ENCODE data around the gene KCNJ9.

GRCh38 chr1:160045653-160046052 lies 35.7 kb upstream of the KCNJ9 start:
- no peak for TF ChIP-seq CTCF (IDR thresholded peaks at IDR 0.05; ENCODE audit: borderline replicate concordance, extremely low read depth, low read length, poor library complexity, severe bottlenecking)
- TF ChIP-seq EZH2 (IDR thresholded peaks at IDR 0.05; ENCODE audit: borderline replicate concordance, low read depth, low read length, severe bottlenecking), result no peak

Measured in DND-41 (cell line).